GM18861 (cell line): Measurements from ENCODE around the gene TMC1.
"Not testable (repeated sequence)": the region's sequence is repeated elsewhere in the genome, so short reads cannot be mapped to it uniquely, and the experiment has no call there.

Experiments used
- ATAC-seq: cut with Tn5 transposase; IDR thresholded peaks from one replicate; pipeline ENCODE4 v1.9.1; 2021; ENCODE audit not compliant: unreplicated experiment

TMC1 gene

DNA sequence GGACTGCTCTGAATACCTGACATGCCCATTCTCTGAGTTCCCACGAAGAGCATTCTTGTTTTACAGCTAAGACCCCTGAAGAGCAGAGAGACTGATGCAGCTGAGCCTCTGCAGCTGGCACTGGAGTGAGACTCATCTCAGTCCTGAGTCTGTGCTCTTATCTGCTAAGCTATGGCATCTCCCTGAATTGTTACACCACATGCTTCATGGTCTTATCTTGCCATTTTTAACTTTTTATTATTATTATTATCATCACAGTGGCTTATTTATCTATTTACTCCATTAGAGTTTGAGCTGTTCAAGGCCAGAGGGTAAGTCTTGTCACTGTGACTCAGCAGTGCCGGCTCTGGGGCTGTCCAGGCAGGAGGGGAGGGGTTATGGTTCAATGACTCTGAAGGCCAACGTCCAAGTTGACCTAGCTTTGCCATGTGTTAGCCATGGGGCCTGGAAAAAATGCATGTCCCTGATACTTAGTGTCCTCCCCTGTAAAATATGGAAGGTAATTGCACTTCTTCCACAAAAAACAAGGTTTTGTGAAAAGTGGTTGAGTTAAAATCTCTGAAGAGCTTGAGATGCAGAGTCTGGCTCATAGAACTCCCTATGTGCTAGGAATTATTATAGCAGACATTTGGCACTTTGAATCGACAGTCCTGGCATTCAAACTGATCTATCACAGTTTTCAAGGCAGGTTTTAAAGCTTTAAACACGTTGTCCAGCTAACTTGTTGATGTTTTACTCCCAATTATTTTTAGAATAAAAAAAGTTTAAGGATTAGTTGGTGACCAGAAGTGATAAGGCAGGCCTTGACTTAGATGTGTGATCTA, 336.9 kb downstream of the TMC1 start:
- no peak for ATAC-seq

DNA sequence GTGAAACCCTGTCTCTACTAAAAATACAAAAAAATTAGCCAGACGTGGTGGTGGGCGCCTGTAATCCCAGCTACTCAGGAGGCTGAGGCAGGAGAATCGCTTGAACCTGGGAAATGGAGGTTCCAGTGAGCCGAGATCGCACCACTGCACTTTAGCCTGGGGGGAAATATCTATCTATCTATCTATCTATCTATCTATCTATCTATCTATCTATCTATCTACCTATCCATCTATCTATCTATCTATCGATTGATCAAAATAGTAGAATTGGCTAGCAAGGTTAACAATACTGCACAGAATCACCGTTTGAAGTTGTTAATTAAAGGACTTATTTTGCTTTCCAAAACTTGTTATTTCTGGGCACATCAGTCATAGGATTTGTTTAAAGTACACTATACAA, 341.4 kb downstream of the TMC1 start:
- ATAC-seq: not testable (repeated sequence)

DNA sequence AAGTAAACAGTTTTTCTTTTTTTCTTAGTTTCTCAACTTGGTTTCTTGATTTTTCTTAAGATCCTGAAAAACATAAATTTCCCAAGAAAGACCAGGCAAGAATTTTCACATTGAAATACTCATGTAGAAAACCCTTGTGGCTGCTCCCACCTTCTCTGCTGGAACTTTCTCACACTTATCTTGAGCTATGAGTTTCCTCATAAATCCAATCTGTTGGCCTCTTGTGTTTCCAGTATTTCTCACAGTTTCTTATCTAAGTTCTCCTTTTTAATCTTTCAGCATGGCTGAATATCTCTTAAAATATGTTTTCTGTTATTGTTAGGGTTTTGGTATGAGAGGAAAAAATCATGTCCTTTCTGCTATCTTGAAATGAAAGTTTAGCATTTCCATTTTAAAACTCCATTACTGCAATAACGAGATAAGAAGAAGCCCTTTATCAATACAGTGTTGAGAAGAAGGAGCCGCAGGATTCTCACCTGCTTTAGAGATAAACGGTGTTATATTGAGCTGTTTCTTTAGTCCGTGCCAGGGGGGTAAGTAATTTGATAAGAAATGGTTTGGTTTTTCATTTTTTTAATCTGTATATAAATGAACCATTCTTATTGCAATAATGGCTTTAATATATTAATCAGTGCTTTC, 342.2 kb downstream of the TMC1 start:
- no peak for ATAC-seq

DNA sequence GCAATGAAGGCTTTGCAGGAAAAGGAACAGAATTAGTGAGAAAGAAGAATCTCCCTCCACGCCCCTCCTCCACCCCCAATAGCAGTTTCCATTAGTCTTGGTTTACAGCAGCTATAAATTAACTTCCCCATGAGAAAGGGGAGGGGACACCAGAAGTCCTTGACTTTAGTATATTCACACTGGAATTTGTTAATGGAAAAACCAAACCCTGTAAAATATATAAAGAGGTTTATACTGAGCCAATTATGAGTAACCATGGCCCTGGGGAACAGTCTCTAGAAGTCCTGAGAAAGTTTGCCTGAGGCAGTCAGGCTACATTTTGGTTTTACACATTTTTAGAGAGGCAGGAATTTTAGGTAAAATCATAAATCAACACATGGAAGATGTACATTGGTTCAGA, 342.9 kb downstream of the TMC1 start:
- ATAC-seq: no peak

DNA sequence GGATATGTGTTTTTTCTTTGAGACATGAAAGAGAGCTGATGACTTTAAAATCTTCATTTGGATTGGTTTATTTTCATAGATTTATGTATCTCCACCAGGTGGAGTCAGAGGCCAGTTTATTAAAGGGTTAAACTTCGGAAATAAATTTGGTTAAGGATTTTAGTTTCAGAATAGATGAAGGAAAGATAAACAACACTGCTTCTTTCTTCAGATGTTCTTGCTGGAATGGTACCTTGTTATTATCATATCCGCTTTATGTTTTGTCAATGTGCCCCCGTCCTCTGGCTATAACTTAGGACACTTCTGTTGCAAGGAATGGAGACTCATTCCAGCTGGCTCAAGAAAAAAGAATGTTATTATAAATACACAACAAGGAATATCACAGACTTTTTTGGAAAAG, 350.3 kb downstream of the TMC1 start:
- no peak for ATAC-seq

DNA sequence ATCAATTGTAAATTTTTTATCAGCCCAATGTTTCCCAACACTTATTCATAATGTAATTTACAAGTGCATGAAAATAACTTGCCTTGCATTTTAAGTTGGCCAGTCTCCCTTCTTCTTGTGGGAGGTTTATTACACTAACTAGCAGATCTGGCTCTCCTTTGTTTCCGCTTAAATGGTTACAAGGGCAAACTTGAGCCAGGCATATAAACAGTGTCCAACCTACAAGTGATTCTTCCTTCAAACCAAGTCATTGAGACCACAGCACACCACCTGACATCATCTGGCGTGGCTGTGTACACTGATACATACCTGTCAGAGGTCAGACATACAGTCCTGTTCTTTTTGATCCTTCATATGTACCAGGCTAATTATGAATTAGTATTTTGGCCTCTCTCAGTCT, 351.3 kb downstream of the TMC1 start:
- ATAC-seq: no peak

DNA sequence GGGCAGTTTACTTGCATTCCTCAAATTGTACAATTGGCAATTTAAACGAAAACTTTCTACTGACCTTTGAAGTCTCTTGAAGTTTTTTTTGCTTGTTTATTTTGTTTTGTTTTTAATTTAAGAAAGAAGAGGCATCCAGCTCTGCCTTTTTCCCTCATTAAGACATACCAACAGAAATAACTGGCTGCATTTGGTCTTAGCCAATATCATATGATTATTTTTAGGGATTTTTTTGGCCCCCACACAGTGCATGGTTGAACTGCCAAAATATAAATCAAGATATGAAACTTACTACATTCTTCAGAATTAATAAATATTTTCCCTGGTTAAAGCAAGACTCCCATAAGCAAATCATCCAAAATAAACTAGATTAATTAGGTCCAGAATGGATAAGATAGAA, 352.0 kb downstream of the TMC1 start:
- ATAC-seq: no peak

GRCh38 chr9:72874344-72874743, 352.9 kb downstream of the TMC1 start:
- ATAC-seq: no peak

DNA sequence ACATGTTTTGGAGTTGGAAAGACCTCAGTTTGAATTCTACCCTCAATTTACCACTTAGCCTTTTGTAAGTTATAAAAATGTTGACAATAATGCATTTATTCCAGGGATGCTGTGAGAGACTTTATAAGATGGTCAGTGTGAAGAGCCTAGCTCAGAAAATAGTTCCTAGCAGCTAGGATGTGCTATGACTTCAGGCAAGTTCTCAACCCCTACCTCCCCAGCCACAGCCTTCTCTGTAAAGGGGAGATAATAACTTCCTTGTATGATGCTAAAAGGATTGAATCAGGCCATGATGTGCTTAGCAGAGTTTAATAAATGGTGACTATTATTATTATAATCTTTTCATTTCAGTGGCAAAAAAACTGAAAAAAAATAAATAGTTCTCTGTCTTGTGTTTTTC, 353.8 kb downstream of the TMC1 start:
- no peak for ATAC-seq

GRCh38 chr9:72880821-72881220, 359.4 kb downstream of the TMC1 start:
- ATAC-seq: no peak

GRCh38 chr9:72882117-72882775, 360.8 kb downstream of the TMC1 start:
- no peak for ATAC-seq

GRCh38 chr9:72883875-72884274, 362.5 kb downstream of the TMC1 start:
- ATAC-seq: no peak

DNA sequence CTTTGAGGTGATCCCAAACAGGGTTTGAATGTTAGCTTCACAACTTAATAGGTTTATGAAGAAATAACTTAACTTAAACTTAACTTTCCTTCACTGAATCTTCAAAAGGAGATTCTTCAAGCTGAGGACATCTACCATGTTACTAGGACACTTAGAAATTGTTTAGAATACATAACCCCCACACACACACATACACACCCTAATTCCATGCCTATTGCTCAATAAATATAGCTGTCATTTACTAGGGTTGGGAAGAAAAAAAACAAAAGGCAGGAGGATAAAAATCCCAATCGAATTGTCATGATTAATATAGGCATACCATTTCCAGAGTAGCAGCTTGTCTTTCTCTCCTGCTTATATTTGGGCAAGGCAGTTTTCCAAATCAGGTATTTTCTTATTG, 363.1 kb downstream of the TMC1 start:
- ATAC-seq: no peak
